Measurements from ENCODE around the gene ATP5MC2.
"Not testable (repeated sequence)": the region's sequence is repeated elsewhere in the genome, so short reads cannot be mapped to it uniquely, and the experiment has no call there.

ATP5MC2 gene

GRCh38 chr12:53688134-53688533 is 12.3 kb upstream of the ATP5MC2 start:
- DNase-seq = no peak

GRCh38 chr12:53686436-53686835 is 10.6 kb upstream of the ATP5MC2 start:
- DNase-seq = no peak

GRCh38 chr12:53684654-53685220 is 8.9 kb upstream of the ATP5MC2 start:
- DNase-seq = no peak

- no peak for DNase-seq
These were observed 8.1 kb upstream of the ATP5MC2 start for GRCh38 chr12:53683983-53684382.

- no peak for DNase-seq
These were observed 7.6 kb upstream of the ATP5MC2 start for GRCh38 chr12:53683494-53683893.

- DNase-seq = not testable (repeated sequence)
These were observed 4.2 kb upstream of the ATP5MC2 start for GRCh38 chr12:53680061-53680460.

- no peak for DNase-seq
These were observed 1.9 kb upstream of the ATP5MC2 start for GRCh38 chr12:53677800-53678148.

- no peak for DNase-seq
These were observed 1.3 kb upstream of the ATP5MC2 start for GRCh38 chr12:53677016-53677799.

- DNase-seq = peak; percentile 12 to 29
These were observed 753 bp upstream of the ATP5MC2 start for GRCh38 chr12:53676656-53677015.

GRCh38 chr12:53674977-53675700 is 744 bp downstream of the ATP5MC2 start:
- DNase-seq = no peak

- DNase-seq = no peak
These were observed 4.9 kb downstream of the ATP5MC2 start for GRCh38 chr12:53670971-53671370.

- no peak for DNase-seq
These were observed 5.6 kb downstream of the ATP5MC2 start for GRCh38 chr12:53670308-53670707.

GRCh38 chr12:53667080-53667479 is 8.8 kb downstream of the ATP5MC2 start:
- no peak for DNase-seq

- DNase-seq = no peak
These were observed 10.9 kb downstream of the ATP5MC2 start for GRCh38 chr12:53664936-53665335.

- DNase-seq = no peak
These were observed 11.7 kb downstream of the ATP5MC2 start for GRCh38 chr12:53664191-53664590.

GRCh38 chr12:53660041-53660440 is 15.8 kb downstream of the ATP5MC2 start:
- no peak for DNase-seq

GRCh38 chr12:53659571-53659981 is 16.3 kb downstream of the ATP5MC2 start:
- DNase-seq = no peak

GRCh38 chr12:53659011-53659551 is 16.8 kb downstream of the ATP5MC2 start:
- no peak for DNase-seq

- DNase-seq = no peak
These were observed 18.8 kb downstream of the ATP5MC2 start for GRCh38 chr12:53657041-53657440.

- no peak for DNase-seq
These were observed 22.3 kb downstream of the ATP5MC2 start for GRCh38 chr12:53653595-53653994.

GRCh38 chr12:53652366-53652765 is 23.5 kb downstream of the ATP5MC2 start:
- no peak for DNase-seq

- DNase-seq = no peak
These were observed 24.1 kb downstream of the ATP5MC2 start for GRCh38 chr12:53651737-53652136.

- DNase-seq = not testable (repeated sequence)
These were observed 29.6 kb downstream of the ATP5MC2 start for GRCh38 chr12:53646300-53646699.

- no peak for DNase-seq
These were observed 30.7 kb downstream of the ATP5MC2 start for GRCh38 chr12:53645165-53645564.
